HG03060 (cell line): ENCODE data around the gene NRF1.

Experiments
- ATAC-seq: cut with Tn5 transposase; IDR thresholded peaks from one replicate; pipeline ENCODE4 v1.9.1; 2021; ENCODE audit warnings: low read depth, moderate number of reproducible peaks; ENCODE audit not compliant: unreplicated experiment

Gene NRF1

GRCh38 chr7:129676017-129676897 is 64.7 kb downstream of the NRF1 start:
- ATAC-seq, result no peak

DNA sequence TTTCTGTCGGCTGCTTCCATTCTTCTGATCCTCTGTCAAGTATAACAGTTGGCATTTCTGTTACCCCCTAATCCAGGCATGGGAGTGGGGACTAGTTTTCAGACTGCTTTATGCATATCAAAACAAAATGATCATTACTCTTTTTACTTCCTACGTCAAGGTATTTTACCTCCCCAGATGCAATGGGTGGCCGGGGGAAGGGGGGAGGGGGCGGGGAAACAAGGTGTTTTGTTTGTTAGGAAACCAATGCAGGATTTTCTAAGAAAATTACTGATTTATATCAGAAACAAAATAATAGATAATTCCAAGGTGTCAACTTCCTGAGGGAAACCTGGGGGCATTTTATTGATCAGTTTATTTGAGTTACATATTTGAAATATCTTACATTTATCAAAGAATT is 66.3 kb downstream of the NRF1 start:
- no peak for ATAC-seq

DNA sequence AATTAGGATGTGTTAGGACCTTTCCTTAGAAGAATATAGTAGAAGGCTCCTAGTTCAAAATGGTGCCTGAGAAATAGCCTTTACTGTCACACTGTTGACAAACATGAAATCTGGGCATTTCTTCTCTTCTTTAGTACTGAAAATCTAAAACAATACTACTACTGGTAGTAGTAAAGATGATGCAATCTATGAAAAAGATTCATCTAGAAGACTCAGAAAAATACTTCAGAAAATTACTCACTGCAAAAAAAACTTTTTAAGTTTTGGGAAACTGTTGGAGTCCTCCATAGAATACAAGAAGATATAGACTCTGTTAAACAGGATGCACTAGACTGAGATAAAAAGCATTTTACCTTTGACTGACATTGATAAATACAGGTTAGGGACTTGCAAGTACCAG is 67.1 kb downstream of the NRF1 start:
- ATAC-seq, result no peak

DNA sequence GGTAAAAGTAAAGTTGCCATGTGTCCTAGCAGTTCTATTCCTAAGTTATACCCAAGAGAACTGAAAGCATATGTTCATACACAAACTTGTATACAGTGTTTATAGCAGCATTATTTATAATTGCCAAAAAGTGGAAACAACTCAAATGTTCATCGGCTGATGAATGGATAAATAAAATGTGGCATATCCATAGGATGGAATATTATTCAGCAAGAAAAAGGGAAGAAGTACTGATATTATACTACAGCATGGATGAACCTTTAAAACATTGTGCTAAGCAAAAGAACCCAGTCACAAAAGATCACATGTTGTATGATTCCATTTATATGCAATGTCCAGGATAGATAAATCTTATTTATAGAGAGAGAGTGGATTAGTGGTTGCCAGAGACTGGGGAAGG is 68.9 kb downstream of the NRF1 start:
- no peak for ATAC-seq

- ATAC-seq, result no peak
Measured at GRCh38 chr7:129684777-129685176, 73.3 kb downstream of the NRF1 start.

- no peak for ATAC-seq
Measured at GRCh38 chr7:129686063-129686462, 74.5 kb downstream of the NRF1 start.

DNA sequence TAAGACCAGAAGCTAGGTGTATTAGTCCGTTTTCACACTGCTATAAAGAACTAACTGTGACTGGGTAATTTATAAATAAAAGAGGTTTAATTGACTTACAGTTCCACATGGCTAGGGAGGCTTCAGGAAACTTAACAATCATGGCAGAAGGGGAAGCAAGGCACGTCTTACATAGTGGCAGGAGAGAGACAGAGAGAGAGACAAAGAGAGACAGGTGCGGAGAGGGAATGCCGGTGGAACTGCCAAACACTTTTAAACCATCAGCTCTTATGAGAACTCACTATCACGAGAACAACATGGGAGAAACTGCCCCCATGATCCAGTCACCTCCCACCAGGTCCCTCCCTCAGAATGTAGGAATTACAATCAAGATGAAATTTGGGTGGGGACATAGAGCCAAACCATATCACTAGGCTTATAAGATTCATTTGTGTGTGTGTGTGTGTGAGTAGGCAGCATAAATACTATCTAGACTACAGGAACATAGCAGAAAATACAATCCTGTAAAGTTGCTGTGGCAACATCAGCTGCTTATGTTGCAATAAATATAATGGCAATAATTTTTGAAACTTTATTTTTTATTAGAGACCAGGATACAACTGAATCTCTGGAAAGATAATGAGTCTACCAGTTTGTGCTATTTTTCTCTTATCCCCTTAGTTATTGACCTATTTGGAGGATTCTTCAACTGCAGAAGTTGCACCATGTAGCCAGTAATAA is 77.1 kb downstream of the NRF1 start:
- ATAC-seq, result no peak

DNA sequence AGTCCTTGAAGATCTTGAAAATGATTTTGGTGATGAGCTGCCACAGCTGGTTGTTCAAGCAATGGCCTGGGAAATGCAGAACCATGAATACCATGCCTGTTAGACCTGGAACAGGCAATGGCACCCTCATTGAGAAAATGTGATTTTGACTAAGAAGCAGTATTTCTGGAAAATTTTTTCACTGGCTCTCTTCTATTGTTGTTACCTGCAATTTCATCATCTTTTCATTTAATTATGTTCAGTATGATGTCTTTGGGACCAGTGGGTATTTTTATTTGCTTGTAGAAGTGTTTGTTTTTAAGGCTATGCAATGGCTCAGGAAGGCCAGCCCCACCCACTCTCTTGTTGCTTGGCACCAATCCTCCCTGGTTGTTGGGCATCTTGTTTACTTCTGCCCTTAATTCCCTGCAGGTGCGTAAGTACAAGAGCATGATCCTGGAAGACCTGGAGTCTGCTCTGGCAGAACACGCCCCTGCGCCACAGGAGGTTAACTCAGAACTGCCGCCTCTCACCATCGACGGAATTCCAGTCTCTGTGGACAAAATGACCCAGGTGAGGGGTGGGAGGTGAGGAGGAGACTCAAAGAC is 78.6 kb downstream of the NRF1 start:
- no peak for ATAC-seq

DNA sequence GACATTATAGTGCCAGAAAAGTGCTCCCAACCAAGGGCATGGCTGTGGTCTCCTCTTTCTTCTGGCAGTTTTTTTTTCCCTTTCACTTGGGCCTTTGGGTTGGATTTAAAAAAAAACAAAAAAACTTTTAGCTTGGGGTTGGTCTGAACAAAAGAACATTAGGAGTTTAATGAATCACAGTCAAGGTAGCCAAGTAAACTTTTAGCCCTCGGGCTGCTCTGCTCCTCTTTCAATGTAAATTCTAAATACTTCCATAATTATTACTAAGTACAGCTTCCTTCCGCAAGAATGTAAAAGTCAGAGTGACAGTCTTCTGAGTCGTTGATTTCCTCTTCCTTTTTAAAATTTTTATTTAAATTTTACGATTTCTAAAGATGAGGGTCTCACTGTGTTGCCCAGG is 79.2 kb downstream of the NRF1 start:
- ATAC-seq, result no peak

DNA sequence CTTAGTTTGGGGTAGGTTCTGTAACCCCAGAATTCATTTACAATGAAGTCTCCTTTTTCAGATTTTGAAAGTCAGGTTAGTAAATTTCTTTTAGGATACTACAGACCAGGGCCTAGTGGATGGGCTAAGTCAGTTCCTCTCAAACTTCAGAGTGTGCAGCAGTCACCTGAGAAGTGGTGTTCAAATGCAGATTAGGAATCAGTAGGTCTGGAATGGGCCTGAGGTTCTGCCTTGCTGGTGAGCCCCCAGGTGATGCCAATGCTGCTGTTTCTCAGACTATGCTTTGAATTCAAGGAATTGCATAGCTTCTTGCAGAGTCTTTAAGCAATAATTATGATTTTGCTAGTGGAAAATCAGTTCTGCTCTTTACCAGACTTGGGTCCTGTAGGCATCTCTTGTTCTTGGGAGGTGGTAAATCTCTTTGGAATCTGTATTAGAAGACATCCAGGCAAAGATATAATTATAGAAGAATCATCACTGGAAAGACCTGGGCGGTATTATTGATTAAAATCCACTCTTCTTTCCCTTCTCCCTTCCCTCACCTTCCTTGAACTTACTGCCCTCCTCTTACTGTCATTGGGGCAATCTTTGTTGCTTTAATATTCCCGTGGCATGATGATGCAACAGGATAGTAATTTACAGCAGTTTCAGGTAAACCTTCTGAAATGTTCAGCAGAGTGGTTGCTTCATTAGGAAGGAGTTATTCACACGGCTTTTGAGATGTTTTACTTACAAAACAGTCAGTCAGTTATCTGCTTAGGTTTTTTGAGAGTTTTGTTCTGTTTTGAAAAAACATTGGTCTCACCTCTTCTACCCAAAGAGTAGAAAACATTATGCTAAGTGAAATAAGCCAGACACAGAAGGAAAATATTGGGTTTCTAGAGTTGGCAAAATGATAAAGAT is 87.2 kb downstream of the NRF1 start:
- ATAC-seq, result no peak

DNA sequence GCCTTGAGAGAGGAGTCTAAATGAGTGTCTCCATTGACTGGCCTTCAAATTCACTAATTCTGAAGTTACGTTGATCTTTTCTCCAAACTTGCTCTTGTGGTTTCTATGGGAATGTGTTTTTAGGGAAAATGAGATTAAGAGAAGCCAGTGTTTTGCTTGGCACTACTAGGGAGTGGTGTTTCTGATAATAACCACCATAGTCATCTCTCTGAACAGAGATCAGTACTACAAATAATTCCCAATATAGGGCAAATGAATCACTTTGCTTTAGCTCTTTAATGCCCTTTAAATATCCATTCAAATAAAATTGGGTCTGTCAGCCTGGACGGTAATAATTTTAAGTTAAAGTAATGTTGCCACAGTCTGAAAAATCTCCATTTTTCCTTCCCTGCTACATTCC is 90.8 kb downstream of the NRF1 start:
- ATAC-seq, result no peak

- no peak for ATAC-seq
Measured at GRCh38 chr7:129702761-129703338, 91.3 kb downstream of the NRF1 start.

DNA sequence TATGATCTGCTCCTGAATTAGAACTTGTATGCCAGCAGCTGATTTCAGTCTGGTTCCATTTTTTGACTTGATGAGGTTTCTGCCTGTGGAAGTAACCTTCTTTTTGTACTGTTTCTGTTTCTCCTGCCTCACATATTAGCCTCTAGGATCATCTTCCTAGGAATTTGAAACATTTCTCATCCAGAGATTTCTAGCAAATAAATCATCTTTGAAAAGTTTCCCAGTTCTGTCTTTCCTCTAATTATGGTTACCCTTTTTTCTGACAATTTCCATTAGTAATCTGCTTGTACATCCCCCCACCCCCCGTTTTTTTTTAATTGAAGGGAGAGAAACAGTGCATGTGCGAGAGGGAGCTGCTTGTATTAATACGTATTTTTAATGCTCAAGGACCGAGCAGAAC is 92.2 kb downstream of the NRF1 start:
- ATAC-seq, result no peak

DNA sequence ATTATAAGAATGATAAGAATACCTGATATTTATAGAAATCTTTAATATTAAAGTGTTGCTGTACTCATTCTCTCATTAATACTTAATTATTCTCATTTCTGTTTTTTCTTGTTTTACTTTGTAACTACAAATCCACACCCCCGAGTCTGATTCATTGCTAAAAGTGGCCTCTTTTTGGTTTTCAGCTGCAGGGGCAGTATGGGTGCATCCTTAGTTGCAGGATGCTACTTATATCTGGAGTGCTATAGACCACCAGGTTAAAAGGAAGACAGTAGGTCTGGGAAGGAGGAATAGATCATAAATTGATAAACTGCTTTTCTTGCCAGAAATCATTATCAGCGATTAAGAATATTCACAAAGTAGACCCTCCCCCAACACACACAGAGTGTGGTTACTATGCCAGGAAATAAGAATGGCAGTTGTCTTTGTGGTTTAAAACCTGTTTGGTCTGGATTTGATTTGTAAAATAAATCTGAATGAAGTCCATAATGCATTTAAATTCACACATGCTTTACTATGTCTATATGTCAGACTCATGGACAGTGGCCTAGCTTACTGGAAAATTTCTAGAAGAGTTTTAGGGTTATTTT is 96.5 kb downstream of the NRF1 start:
- no peak for ATAC-seq

GRCh38 chr7:129713544-129713943 is 102.0 kb downstream of the NRF1 start:
- ATAC-seq, result no peak

DNA sequence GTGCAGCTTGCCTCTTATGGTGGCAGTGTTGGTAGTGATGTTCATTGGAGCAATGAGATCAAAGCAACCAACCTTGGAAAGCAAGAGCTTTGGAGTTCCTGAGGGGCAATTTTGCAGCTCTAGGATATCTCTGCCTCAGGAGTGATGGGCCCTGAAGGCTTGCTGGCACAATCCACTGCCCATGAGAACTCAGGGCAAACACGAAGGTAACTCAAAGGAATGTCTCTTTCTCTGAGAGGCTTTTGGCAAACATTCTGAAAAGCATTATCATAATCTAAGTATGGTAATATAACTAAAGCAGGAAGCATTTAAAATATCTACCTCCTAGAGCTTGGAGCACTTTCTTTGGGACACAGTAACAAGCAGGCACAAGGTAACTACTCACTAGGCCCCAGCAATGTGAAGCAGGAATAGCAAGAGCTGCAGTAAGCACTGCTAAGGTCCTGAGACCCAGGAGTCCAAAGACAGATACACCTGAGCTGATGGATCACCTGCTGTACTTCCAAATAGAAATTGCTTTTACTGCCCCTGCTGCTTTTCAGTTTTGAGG is 103.1 kb downstream of the NRF1 start:
- ATAC-seq, result no peak

- ATAC-seq, result no peak
Measured at GRCh38 chr7:129719980-129720732, 108.6 kb downstream of the NRF1 start.

- ATAC-seq, result no peak
Measured at GRCh38 chr7:129721068-129721467, 109.5 kb downstream of the NRF1 start.

DNA sequence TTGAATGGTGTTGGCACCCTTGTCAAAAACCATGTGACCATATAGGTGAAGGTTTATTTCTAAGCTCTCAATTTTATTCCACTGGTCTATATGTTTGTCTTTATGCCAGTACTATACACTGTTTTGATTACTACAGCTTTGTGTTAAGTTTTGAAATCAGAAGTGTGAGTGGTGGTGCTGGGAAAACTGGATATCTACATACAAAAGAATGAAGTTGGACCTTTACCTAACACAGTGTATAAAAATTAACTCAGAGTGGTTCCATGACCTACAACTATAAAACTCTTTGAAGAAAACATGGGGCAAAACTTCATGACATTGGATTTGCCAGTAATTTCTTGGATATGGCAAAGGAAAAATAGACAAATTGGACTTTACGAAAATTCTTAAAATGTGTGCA is 112.2 kb downstream of the NRF1 start:
- no peak for ATAC-seq
